Lower leg skin (tissue), 3 donors: Measurements from ENCODE around the gene ANKRD9.

Experiments
- CTCF ChIP-seq, 3 donors: fragments of 450-650 bp; IDR thresholded peaks; one replicate each; pipeline ENCODE4 v1.5.1; 2016; ENCODE audit warnings: antibody characterized with exemption in 3 of 3, mild to moderate bottlenecking in 3 of 3, moderate library complexity in 2 of 3
- POLR2A ChIP-seq, 2 donors: fragments of 450-650 bp; IDR thresholded peaks; one replicate each; pipeline ENCODE4 v1.6.1; 2016 to 2017; ENCODE audit warnings: antibody characterized with exemption in 2 of 2, mild to moderate bottlenecking in 1 of 2, moderate library complexity in 1 of 2

- no peak for TF ChIP-seq CTCF (IDR thresholded peaks at IDR 0.05)
- no peak for TF ChIP-seq POLR2A (IDR thresholded peaks at IDR 0.05)
Measured at GRCh38 chr14:102530828-102531478, 21.4 kb upstream of the ANKRD9 start.
